OCI-LY1 (cell line): ENCODE data around the gene ICAM2.
A peak's percentile ranks its signal among the peaks of the same experiment; 100 is the strongest.

ENCODE experiments used
- H2AFZ ChIP-seq: fragments of 200-600 bp; sonication (generic), shearing (Covaris generic); 2 replicates; pipeline ENCODE4 v1.6.0; 2014; ENCODE audit warnings: antibody characterized with exemption, mild to moderate bottlenecking, low read length
- H3F3A ChIP-seq: fragments of 200-600 bp; sonication (generic), shearing (Covaris generic); 2 replicates; pipeline ENCODE4 v1.6.0; 2014; ENCODE audit warnings: mild to moderate bottlenecking, antibody characterized with exemption, low read length, moderate library complexity; ENCODE audit not compliant: insufficient read depth
- H3K27ac ChIP-seq: fragments of 200-600 bp; sonication (generic); 2 replicates; pipeline ENCODE4 v1.5.1; 2014; ENCODE audit warnings: low read length, mixed run types, mild to moderate bottlenecking, low read depth; ENCODE audit not compliant: poor library complexity, severe bottlenecking
- H3K27me3 ChIP-seq: fragments of 200-600 bp; sonication (generic); 2 replicates; pipeline ENCODE4 v1.6.0; 2014; ENCODE audit warnings: antibody characterized with exemption, mild to moderate bottlenecking, low read length, moderate library complexity; ENCODE audit not compliant: insufficient read depth
- H3K36me3 ChIP-seq: fragments of 200-600 bp; sonication (generic); 2 replicates; pipeline ENCODE4 v1.6.1; 2014; ENCODE audit warnings: mild to moderate bottlenecking, antibody characterized with exemption, low read length, moderate library complexity, mixed read lengths; ENCODE audit not compliant: insufficient read depth
- H3K4me1 ChIP-seq: fragments of 200-600 bp; sonication (generic); 2 replicates; pipeline ENCODE4 v1.5.1; 2014; ENCODE audit warnings: mild to moderate bottlenecking, low read length, moderate library complexity; ENCODE audit not compliant: insufficient read depth, severe bottlenecking
- H3K4me2 ChIP-seq: fragments of 200-600 bp; sonication (generic), shearing (Covaris generic); 2 replicates; pipeline ENCODE4 v1.6.1; 2014; ENCODE audit warnings: low read length
- H3K4me3 ChIP-seq: fragments of 200-600 bp; sonication (generic); 2 replicates; pipeline ENCODE4 v1.5.1; 2014; ENCODE audit warnings: low read length, low read depth, mild to moderate bottlenecking, mixed read lengths; ENCODE audit not compliant: poor library complexity, severe bottlenecking
- H3K79me2 ChIP-seq: fragments of 200-600 bp; shearing (Covaris generic); 2 replicates; pipeline ENCODE4 v1.6.1; 2016; ENCODE audit warnings: mixed run types, low read length, mixed read lengths; ENCODE audit not compliant: insufficient read depth
- H3K9ac ChIP-seq: fragments of 200-600 bp; sonication (generic), shearing (Covaris generic); 2 replicates; pipeline ENCODE4 v1.6.1; 2014; ENCODE audit warnings: mild to moderate bottlenecking, low read length, mixed read lengths
- H3K9me2 ChIP-seq: fragments of 200-600 bp; sonication (generic), shearing (Covaris generic); 2 replicates; pipeline ENCODE4 v1.6.1; 2014; ENCODE audit warnings: low read depth, mild to moderate bottlenecking, low read length, mixed read lengths
- H3K9me3 ChIP-seq: fragments of 200-600 bp; shearing (Covaris generic); 2 replicates; pipeline ENCODE4 v1.6.1; 2014; ENCODE audit warnings: low read length, mixed read lengths
- H4K20me1 ChIP-seq: fragments of 200-600 bp; sonication (generic), shearing (Covaris generic); 2 replicates; pipeline ENCODE4 v1.6.0; 2016; ENCODE audit warnings: mild to moderate bottlenecking, low read length; ENCODE audit not compliant: insufficient read depth
- EZH2 ChIP-seq: fragments of 200-600 bp; sonication (generic), shearing (Covaris generic); IDR thresholded peaks from 2 replicates; pipeline ENCODE4 v1.8.0; 2017; ENCODE audit warnings: borderline replicate concordance, mixed run types, mild to moderate bottlenecking, antibody characterized with exemption, low read length, moderate library complexity, mixed read lengths
- TF ChIP-seq, protein P1 (sequence below): fragments of 200-600 bp; sonication (generic), shearing (Covaris generic); IDR thresholded peaks from 2 replicates; pipeline ENCODE4 v1.5.1; 2017; ENCODE audit warnings: mild to moderate bottlenecking, antibody characterized with exemption, low read length, moderate library complexity, mixed read lengths

ICAM2 gene

GRCh38 chr17:63960430-63960829 is 60.0 kb downstream of the ICAM2 start:
- H3K4me3 ChIP-seq = peak overlapping the region; percentile 66
- no peaks in the 10 kb centered on the region for H3F3A ChIP-seq
- H3K36me3 ChIP-seq = no peaks in the 10 kb centered on the region
- no peaks in the 10 kb centered on the region for H4K20me1 ChIP-seq
- H3K9me2 ChIP-seq = no peaks in the 10 kb centered on the region
- no peaks in the 10 kb centered on the region for H3K9me3 ChIP-seq
- H3K79me2 ChIP-seq = no peaks in the 10 kb centered on the region
- H3K27ac ChIP-seq = no peak overlapping the region
- H3K27me3 ChIP-seq = no peaks in the 10 kb centered on the region
- TF ChIP-seq, protein P1, sequence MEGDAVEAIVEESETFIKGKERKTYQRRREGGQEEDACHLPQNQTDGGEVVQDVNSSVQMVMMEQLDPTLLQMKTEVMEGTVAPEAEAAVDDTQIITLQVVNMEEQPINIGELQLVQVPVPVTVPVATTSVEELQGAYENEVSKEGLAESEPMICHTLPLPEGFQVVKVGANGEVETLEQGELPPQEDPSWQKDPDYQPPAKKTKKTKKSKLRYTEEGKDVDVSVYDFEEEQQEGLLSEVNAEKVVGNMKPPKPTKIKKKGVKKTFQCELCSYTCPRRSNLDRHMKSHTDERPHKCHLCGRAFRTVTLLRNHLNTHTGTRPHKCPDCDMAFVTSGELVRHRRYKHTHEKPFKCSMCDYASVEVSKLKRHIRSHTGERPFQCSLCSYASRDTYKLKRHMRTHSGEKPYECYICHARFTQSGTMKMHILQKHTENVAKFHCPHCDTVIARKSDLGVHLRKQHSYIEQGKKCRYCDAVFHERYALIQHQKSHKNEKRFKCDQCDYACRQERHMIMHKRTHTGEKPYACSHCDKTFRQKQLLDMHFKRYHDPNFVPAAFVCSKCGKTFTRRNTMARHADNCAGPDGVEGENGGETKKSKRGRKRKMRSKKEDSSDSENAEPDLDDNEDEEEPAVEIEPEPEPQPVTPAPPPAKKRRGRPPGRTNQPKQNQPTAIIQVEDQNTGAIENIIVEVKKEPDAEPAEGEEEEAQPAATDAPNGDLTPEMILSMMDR = no peak
- no peak for TF ChIP-seq EZH2
- no peak overlapping the region for H2AFZ ChIP-seq
- peak overlapping the region; percentile 63; the same call in 1 of the 2 replicates for H3K9ac ChIP-seq
- peak overlapping the region; percentile 92 for H3K4me2 ChIP-seq
- H3K4me1 ChIP-seq = peaks cover 17% of the 10 kb centered on the region

- TF ChIP-seq, protein P1 = no peak
- no peak for TF ChIP-seq EZH2
- Histone ChIP-seq H3K4me3 (peak overlapping the region; percentile 66), H3K9me2 (no peaks in the 10 kb centered on the region), H3K4me2 (peak overlapping the region; percentile 92; the same call in 1 of the 2 replicates), H3K27ac (no peak overlapping the region), H3K9ac (no peak overlapping the region), H3K9me3 (no peaks in the 10 kb centered on the region), H3K79me2 (no peaks in the 10 kb centered on the region), H4K20me1 (no peaks in the 10 kb centered on the region), H3K36me3 (no peaks in the 10 kb centered on the region), H2AFZ (no peak overlapping the region), H3K27me3 (no peaks in the 10 kb centered on the region), H3K4me1 (peaks cover 21% of the 10 kb centered on the region), H3F3A (no peaks in the 10 kb centered on the region)
Measured at GRCh38 chr17:63960006-63960405, 60.4 kb downstream of the ICAM2 start.

DNA sequence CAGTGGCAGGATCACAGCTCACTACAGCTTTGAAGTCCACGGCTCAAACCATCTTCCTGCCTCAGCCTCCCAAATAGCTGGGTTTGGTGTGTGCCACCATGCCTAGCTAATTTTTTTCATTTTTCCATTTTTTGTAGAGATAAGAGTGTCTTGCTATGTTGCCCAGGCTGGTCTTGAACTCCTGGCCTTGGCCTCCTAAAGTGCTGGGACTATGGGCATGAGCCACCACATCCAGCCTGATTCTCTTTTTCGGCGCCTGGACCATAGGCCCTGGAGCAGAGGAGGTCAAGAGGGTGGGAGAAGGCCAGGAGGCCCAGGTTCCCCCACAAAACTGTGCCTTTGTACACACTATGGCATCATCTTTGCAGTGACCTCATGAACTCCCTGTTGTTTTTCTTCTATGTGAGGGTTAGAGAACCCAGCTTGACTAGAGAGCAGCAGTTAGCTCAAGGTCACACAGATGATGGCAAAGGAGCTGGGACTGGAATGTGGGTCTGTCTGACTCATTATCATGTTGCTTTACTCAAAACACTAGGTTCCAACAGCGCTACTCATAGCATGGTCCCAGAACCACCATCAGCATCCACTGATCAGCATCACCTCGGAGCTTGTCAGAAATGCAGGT is 64.0 kb downstream of the ICAM2 start:
- H3K4me2 ChIP-seq = no peak overlapping the region
- H3K36me3 ChIP-seq = no peaks in the 10 kb centered on the region
- H3F3A ChIP-seq = no peaks in the 10 kb centered on the region
- no peak overlapping the region for H2AFZ ChIP-seq
- H4K20me1 ChIP-seq = no peaks in the 10 kb centered on the region
- H3K9me3 ChIP-seq = no peaks in the 10 kb centered on the region
- TF ChIP-seq EZH2 = no peak
- H3K79me2 ChIP-seq = no peaks in the 10 kb centered on the region
- no peak overlapping the region for H3K27ac ChIP-seq
- H3K4me3 ChIP-seq = no peak overlapping the region
- H3K9ac ChIP-seq = no peak overlapping the region
- H3K9me2 ChIP-seq = no peaks in the 10 kb centered on the region
- peaks cover 42% of the 10 kb centered on the region for H3K4me1 ChIP-seq
- no peaks in the 10 kb centered on the region for H3K27me3 ChIP-seq

DNA sequence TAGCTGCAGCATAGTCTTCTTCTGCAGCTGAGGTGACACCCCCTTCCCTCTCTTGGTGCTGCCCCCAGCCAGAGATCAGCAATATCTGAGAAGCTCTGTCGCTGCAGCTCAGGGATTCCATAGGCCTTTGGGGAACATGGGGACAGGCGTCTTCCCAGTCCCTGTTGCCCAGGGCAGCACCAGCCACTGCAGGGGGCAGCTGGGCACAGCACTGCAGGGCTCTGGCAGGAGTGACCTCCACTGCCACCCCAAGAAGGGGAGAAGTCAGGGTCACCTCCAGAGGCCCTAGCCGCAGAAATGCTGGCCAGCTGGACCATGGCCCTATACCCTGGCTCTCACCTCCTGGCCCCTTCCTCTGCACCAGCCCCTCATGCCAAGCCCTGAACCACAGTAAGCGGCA is 64.6 kb downstream of the ICAM2 start:
- H4K20me1 ChIP-seq = no peaks in the 10 kb centered on the region
- no peaks in the 10 kb centered on the region for H3K36me3 ChIP-seq
- no peaks in the 10 kb centered on the region for H3K79me2 ChIP-seq
- no peak overlapping the region; the same call in 1 of the 2 replicates for H3K9ac ChIP-seq
- H3K9me2 ChIP-seq = no peaks in the 10 kb centered on the region
- no peak overlapping the region for H2AFZ ChIP-seq
- H3K4me3 ChIP-seq = no peak overlapping the region
- H3K27ac ChIP-seq = peak overlapping the region; percentile 97
- H3K4me2 ChIP-seq = no peak overlapping the region
- H3K9me3 ChIP-seq = no peaks in the 10 kb centered on the region
- TF ChIP-seq, protein P1 = no peak
- TF ChIP-seq EZH2 = no peak
- H3K4me1 ChIP-seq = peaks cover 39% of the 10 kb centered on the region
- H3K27me3 ChIP-seq = no peaks in the 10 kb centered on the region
- H3F3A ChIP-seq = no peaks in the 10 kb centered on the region
